ENCODE measurements around the gene CFAP161. TPM values are rescaled to one million over a fixed set of nuclear protein-coding genes. Genes with fewer than 3 reads are reported as not detected.

Gene CFAP161
- total and polyA plus RNA-seq, 9 donors: 0.33 to 0.62 (median 0.54) TPM; not detected in 1

- WGBS (ENCODE audit: insufficient coverage): no CpG with 5 or more reads among the region's 5 CpGs
- Histone ChIP-seq H3K4me3 (ENCODE audit: low read length) (no peak overlapping the region), H3K27ac (ENCODE audit: low read length) (no peak overlapping the region), H3K9me3 (replicated peaks; ENCODE audit: control insufficient read depth, low read depth, low read length) (no peaks in the 10 kb centered on the region), H3K36me3 (ENCODE audit: control insufficient read depth, insufficient read depth, low read length) (no peaks in the 10 kb centered on the region), H3K27me3 (ENCODE audit: control insufficient read depth, insufficient read depth, low read length) (no peaks in the 10 kb centered on the region), H3K4me1 (ENCODE audit: control insufficient read depth, insufficient read depth, low read length) (peaks cover 25% of the 10 kb centered on the region)
- DNase-seq: no peak
These were observed 40.1 kb upstream of the CFAP161 start for GRCh38 chr15:81093961-81094360.

GRCh38 chr15:81095690-81096365 is 38.2 kb upstream of the CFAP161 start:
- peak; percentile 45 for DNase-seq
- Histone ChIP-seq H3K27me3 (ENCODE audit: control insufficient read depth, insufficient read depth, low read length) (no peaks in the 10 kb centered on the region), H3K27ac (ENCODE audit: low read length) (peak overlapping the region; percentile 22), H3K36me3 (ENCODE audit: control insufficient read depth, insufficient read depth, low read length) (no peaks in the 10 kb centered on the region), H3K9me3 (replicated peaks; ENCODE audit: control insufficient read depth, low read depth, low read length) (no peaks in the 10 kb centered on the region), H3K4me3 (ENCODE audit: low read length) (no peak overlapping the region), H3K4me1 (ENCODE audit: control insufficient read depth, insufficient read depth, low read length) (peaks cover 25% of the 10 kb centered on the region)
- 78% methylated on average over 11 of the region's 12 CpGs for WGBS (ENCODE audit: insufficient coverage)

GRCh38 chr15:81096398-81096797 is 37.7 kb upstream of the CFAP161 start:
- no peak overlapping the region for H3K27ac ChIP-seq (ENCODE audit: low read length)
- no peaks in the 10 kb centered on the region for H3K36me3 ChIP-seq (ENCODE audit: control insufficient read depth, insufficient read depth, low read length)
- no peaks in the 10 kb centered on the region for H3K27me3 ChIP-seq (ENCODE audit: control insufficient read depth, insufficient read depth, low read length)
- no peaks in the 10 kb centered on the region for H3K9me3 ChIP-seq (replicated peaks; ENCODE audit: control insufficient read depth, low read depth, low read length)
- WGBS (ENCODE audit: insufficient coverage): 91% methylated on average over 2 of the region's 6 CpGs
- no peak overlapping the region for H3K4me3 ChIP-seq (ENCODE audit: low read length)
- DNase-seq: no peak
- peaks cover 25% of the 10 kb centered on the region for H3K4me1 ChIP-seq (ENCODE audit: control insufficient read depth, insufficient read depth, low read length)

- 29% methylated on average over 3 of the region's 10 CpGs for WGBS (ENCODE audit: insufficient coverage)
- H3K4me3 ChIP-seq (ENCODE audit: low read length): no peak overlapping the region
- peaks cover 19% of the 10 kb centered on the region for H3K4me1 ChIP-seq (ENCODE audit: control insufficient read depth, insufficient read depth, low read length)
- H3K36me3 ChIP-seq (ENCODE audit: control insufficient read depth, insufficient read depth, low read length): no peaks in the 10 kb centered on the region
- no peaks in the 10 kb centered on the region for H3K9me3 ChIP-seq (replicated peaks; ENCODE audit: control insufficient read depth, low read depth, low read length)
- no peaks in the 10 kb centered on the region for H3K27me3 ChIP-seq (ENCODE audit: control insufficient read depth, insufficient read depth, low read length)
- peak; percentile 86 for DNase-seq
- peak overlapping the region; percentile 73 for H3K27ac ChIP-seq (ENCODE audit: low read length)
These were observed 36.8 kb upstream of the CFAP161 start for GRCh38 chr15:81097116-81097889.

GRCh38 chr15:81097890-81098280 is 36.2 kb upstream of the CFAP161 start:
- peak; percentile 57 for DNase-seq
- Histone ChIP-seq H3K9me3 (replicated peaks; ENCODE audit: control insufficient read depth, low read depth, low read length) (no peaks in the 10 kb centered on the region), H3K27me3 (ENCODE audit: control insufficient read depth, insufficient read depth, low read length) (no peaks in the 10 kb centered on the region), H3K36me3 (ENCODE audit: control insufficient read depth, insufficient read depth, low read length) (no peaks in the 10 kb centered on the region), H3K4me3 (ENCODE audit: low read length) (no peak overlapping the region), H3K27ac (ENCODE audit: low read length) (peak overlapping the region; percentile 59), H3K4me1 (ENCODE audit: control insufficient read depth, insufficient read depth, low read length) (peaks cover 13% of the 10 kb centered on the region)
- 40% methylated on average over 5 of the region's 5 CpGs for WGBS (ENCODE audit: insufficient coverage)

GRCh38 chr15:81098349-81098748 is 35.7 kb upstream of the CFAP161 start:
- no peak overlapping the region for H3K4me3 ChIP-seq (ENCODE audit: low read length)
- WGBS (ENCODE audit: insufficient coverage): 0% methylated on average over 1 of the region's 4 CpGs
- H3K27me3 ChIP-seq (ENCODE audit: control insufficient read depth, insufficient read depth, low read length): no peaks in the 10 kb centered on the region
- no peaks in the 10 kb centered on the region for H3K9me3 ChIP-seq (replicated peaks; ENCODE audit: control insufficient read depth, low read depth, low read length)
- DNase-seq: peak; percentile 45
- H3K36me3 ChIP-seq (ENCODE audit: control insufficient read depth, insufficient read depth, low read length): no peaks in the 10 kb centered on the region
- H3K27ac ChIP-seq (ENCODE audit: low read length): peak overlapping the region; percentile 59
- peaks cover 9% of the 10 kb centered on the region for H3K4me1 ChIP-seq (ENCODE audit: control insufficient read depth, insufficient read depth, low read length)

- H3K4me3 ChIP-seq (ENCODE audit: low read length): no peak overlapping the region
- H3K4me1 ChIP-seq (ENCODE audit: control insufficient read depth, insufficient read depth, low read length): peaks cover 6% of the 10 kb centered on the region
- H3K36me3 ChIP-seq (ENCODE audit: control insufficient read depth, insufficient read depth, low read length): no peaks in the 10 kb centered on the region
- 32% methylated on average over 5 of the region's 13 CpGs for WGBS (ENCODE audit: insufficient coverage)
- peak overlapping the region; percentile 47 for H3K27ac ChIP-seq (ENCODE audit: low read length)
- H3K9me3 ChIP-seq (replicated peaks; ENCODE audit: control insufficient read depth, low read depth, low read length): no peaks in the 10 kb centered on the region
- peak; percentile 63 for DNase-seq
- H3K27me3 ChIP-seq (ENCODE audit: control insufficient read depth, insufficient read depth, low read length): no peaks in the 10 kb centered on the region
These were observed 35.0 kb upstream of the CFAP161 start for GRCh38 chr15:81098861-81099651.

- WGBS (ENCODE audit: insufficient coverage): 83% methylated on average over 4 of the region's 7 CpGs
- H3K36me3 ChIP-seq (ENCODE audit: control insufficient read depth, insufficient read depth, low read length): no peaks in the 10 kb centered on the region
- H3K27me3 ChIP-seq (ENCODE audit: control insufficient read depth, insufficient read depth, low read length): no peaks in the 10 kb centered on the region
- no peak overlapping the region for H3K27ac ChIP-seq (ENCODE audit: low read length)
- H3K9me3 ChIP-seq (replicated peaks; ENCODE audit: control insufficient read depth, low read depth, low read length): no peaks in the 10 kb centered on the region
- no peak overlapping the region for H3K4me3 ChIP-seq (ENCODE audit: low read length)
- peaks cover 2% of the 10 kb centered on the region for H3K4me1 ChIP-seq (ENCODE audit: control insufficient read depth, insufficient read depth, low read length)
- no peak for DNase-seq
These were observed 31.9 kb upstream of the CFAP161 start for GRCh38 chr15:81101894-81102815.

GRCh38 chr15:81103857-81104256 is 30.2 kb upstream of the CFAP161 start:
- Histone ChIP-seq H3K27me3 (ENCODE audit: control insufficient read depth, insufficient read depth, low read length) (no peaks in the 10 kb centered on the region), H3K9me3 (replicated peaks; ENCODE audit: control insufficient read depth, low read depth, low read length) (no peaks in the 10 kb centered on the region), H3K27ac (ENCODE audit: low read length) (no peak overlapping the region), H3K36me3 (ENCODE audit: control insufficient read depth, insufficient read depth, low read length) (no peaks in the 10 kb centered on the region), H3K4me1 (ENCODE audit: control insufficient read depth, insufficient read depth, low read length) (no peaks in the 10 kb centered on the region), H3K4me3 (ENCODE audit: low read length) (no peak overlapping the region)
- no peak for DNase-seq
- no CpG with 5 or more reads among the region's 1 CpG for WGBS (ENCODE audit: insufficient coverage)
